OCI-LY1 (cell line): ENCODE measurements around the gene TMEM236.

Source experiments
- H2AFZ ChIP-seq: fragments of 200-600 bp; sonication (generic), shearing (Covaris generic); 2 replicates; pipeline ENCODE4 v1.6.0; 2014; ENCODE audit warnings: antibody characterized with exemption, mild to moderate bottlenecking, low read length
- H3F3A ChIP-seq: fragments of 200-600 bp; sonication (generic), shearing (Covaris generic); 2 replicates; pipeline ENCODE4 v1.6.0; 2014; ENCODE audit warnings: mild to moderate bottlenecking, antibody characterized with exemption, low read length, moderate library complexity; ENCODE audit not compliant: insufficient read depth
- H3K27ac ChIP-seq: fragments of 200-600 bp; sonication (generic); 2 replicates; pipeline ENCODE4 v1.5.1; 2014; ENCODE audit warnings: low read length, mixed run types, mild to moderate bottlenecking, low read depth; ENCODE audit not compliant: poor library complexity, severe bottlenecking
- H3K27me3 ChIP-seq: fragments of 200-600 bp; sonication (generic); 2 replicates; pipeline ENCODE4 v1.6.0; 2014; ENCODE audit warnings: antibody characterized with exemption, mild to moderate bottlenecking, low read length, moderate library complexity; ENCODE audit not compliant: insufficient read depth
- H3K36me3 ChIP-seq: fragments of 200-600 bp; sonication (generic); 2 replicates; pipeline ENCODE4 v1.6.1; 2014; ENCODE audit warnings: mild to moderate bottlenecking, antibody characterized with exemption, low read length, moderate library complexity, mixed read lengths; ENCODE audit not compliant: insufficient read depth
- H3K4me1 ChIP-seq: fragments of 200-600 bp; sonication (generic); 2 replicates; pipeline ENCODE4 v1.5.1; 2014; ENCODE audit warnings: mild to moderate bottlenecking, low read length, moderate library complexity; ENCODE audit not compliant: insufficient read depth, severe bottlenecking
- H3K4me2 ChIP-seq: fragments of 200-600 bp; sonication (generic), shearing (Covaris generic); 2 replicates; pipeline ENCODE4 v1.6.1; 2014; ENCODE audit warnings: low read length
- H3K4me3 ChIP-seq: fragments of 200-600 bp; sonication (generic); 2 replicates; pipeline ENCODE4 v1.5.1; 2014; ENCODE audit warnings: low read length, low read depth, mild to moderate bottlenecking, mixed read lengths; ENCODE audit not compliant: poor library complexity, severe bottlenecking
- H3K79me2 ChIP-seq: fragments of 200-600 bp; shearing (Covaris generic); 2 replicates; pipeline ENCODE4 v1.6.1; 2016; ENCODE audit warnings: mixed run types, low read length, mixed read lengths; ENCODE audit not compliant: insufficient read depth
- H3K9ac ChIP-seq: fragments of 200-600 bp; sonication (generic), shearing (Covaris generic); 2 replicates; pipeline ENCODE4 v1.6.1; 2014; ENCODE audit warnings: mild to moderate bottlenecking, low read length, mixed read lengths
- H3K9me2 ChIP-seq: fragments of 200-600 bp; sonication (generic), shearing (Covaris generic); 2 replicates; pipeline ENCODE4 v1.6.1; 2014; ENCODE audit warnings: low read depth, mild to moderate bottlenecking, low read length, mixed read lengths
- H3K9me3 ChIP-seq: fragments of 200-600 bp; shearing (Covaris generic); 2 replicates; pipeline ENCODE4 v1.6.1; 2014; ENCODE audit warnings: low read length, mixed read lengths
- H4K20me1 ChIP-seq: fragments of 200-600 bp; sonication (generic), shearing (Covaris generic); 2 replicates; pipeline ENCODE4 v1.6.0; 2016; ENCODE audit warnings: mild to moderate bottlenecking, low read length; ENCODE audit not compliant: insufficient read depth
- CTCF ChIP-seq: fragments of 200-600 bp; sonication (generic), shearing (Covaris generic); IDR thresholded peaks from 2 replicates; pipeline ENCODE4 v1.5.1; 2017; ENCODE audit warnings: mild to moderate bottlenecking, antibody characterized with exemption, low read length, moderate library complexity, mixed read lengths
- EZH2 ChIP-seq: fragments of 200-600 bp; sonication (generic), shearing (Covaris generic); IDR thresholded peaks from 2 replicates; pipeline ENCODE4 v1.8.0; 2017; ENCODE audit warnings: borderline replicate concordance, mixed run types, mild to moderate bottlenecking, antibody characterized with exemption, low read length, moderate library complexity, mixed read lengths

TMEM236 gene

GRCh38 chr10:17756557-17757217 is 4.7 kb downstream of the TMEM236 start:
- no peak overlapping the region for H3K4me3 ChIP-seq
- H2AFZ ChIP-seq = no peak overlapping the region
- H3K4me2 ChIP-seq = no peak overlapping the region; the same call in 1 of the 2 replicates
- H3K79me2 ChIP-seq = no peaks in the 10 kb centered on the region
- no peaks in the 10 kb centered on the region for H3K36me3 ChIP-seq
- H4K20me1 ChIP-seq = no peaks in the 10 kb centered on the region
- no peaks in the 10 kb centered on the region for H3K9me3 ChIP-seq
- H3F3A ChIP-seq = no peaks in the 10 kb centered on the region
- H3K9ac ChIP-seq = no peak overlapping the region
- TF ChIP-seq CTCF = no peak
- no peak for TF ChIP-seq EZH2
- no peaks in the 10 kb centered on the region for H3K4me1 ChIP-seq
- H3K27ac ChIP-seq = no peak overlapping the region
- H3K9me2 ChIP-seq = no peaks in the 10 kb centered on the region
- no peaks in the 10 kb centered on the region for H3K27me3 ChIP-seq

- Histone ChIP-seq H3K4me3 (no peak overlapping the region), H3K36me3 (no peaks in the 10 kb centered on the region), H3F3A (no peaks in the 10 kb centered on the region), H3K9me3 (no peaks in the 10 kb centered on the region), H3K9ac (no peak overlapping the region), H4K20me1 (no peaks in the 10 kb centered on the region), H3K9me2 (no peaks in the 10 kb centered on the region), H3K27me3 (no peaks in the 10 kb centered on the region), H3K27ac (no peak overlapping the region), H3K4me2 (no peak overlapping the region), H3K4me1 (no peaks in the 10 kb centered on the region), H3K79me2 (no peaks in the 10 kb centered on the region), H2AFZ (no peak overlapping the region)
- TF ChIP-seq EZH2 (no peak), CTCF (no peak)
Measured at GRCh38 chr10:17758200-17758599, 6.2 kb downstream of the TMEM236 start.

GRCh38 chr10:17758896-17759295 is 6.9 kb downstream of the TMEM236 start:
- H3K4me3 ChIP-seq = no peak overlapping the region
- no peaks in the 10 kb centered on the region for H3K4me1 ChIP-seq
- H3K27me3 ChIP-seq = no peaks in the 10 kb centered on the region
- no peaks in the 10 kb centered on the region for H3K79me2 ChIP-seq
- no peaks in the 10 kb centered on the region for H4K20me1 ChIP-seq
- no peaks in the 10 kb centered on the region for H3F3A ChIP-seq
- H3K9me2 ChIP-seq = no peaks in the 10 kb centered on the region
- no peak overlapping the region for H3K9ac ChIP-seq
- TF ChIP-seq CTCF (no peak), EZH2 (no peak)
- H3K36me3 ChIP-seq = no peaks in the 10 kb centered on the region
- H3K9me3 ChIP-seq = no peaks in the 10 kb centered on the region
- no peak overlapping the region for H3K27ac ChIP-seq
- no peak overlapping the region for H3K4me2 ChIP-seq
- no peak overlapping the region for H2AFZ ChIP-seq
